HEK293 (cell line): ENCODE data around the gene EIF4G3.

Source experiments
- CTCF ChIA-PET: fragments of 350-600 bp; formaldehyde crosslinking; extraction: SDS; loops from one replicate; lab custom pipeline; 2021; ENCODE audit warnings: antibody characterized with exemption; lab: Yijun Ruan, JAX
- POLR2A ChIA-PET: fragments of 300-600 bp; formaldehyde crosslinking; extraction: SDS; loops from one replicate; lab custom pipeline; 2020; ENCODE audit warnings: antibody characterized with exemption, inconsistent platforms; lab: Yijun Ruan, JAX
- H3K27ac ChIP-seq: fragments of 200-500 bp; sonication (Bioruptor generic); 2 replicates; pipeline ENCODE4 v1.5.1; 2014; ENCODE audit warnings: low read depth, low read length, control low read depth, inconsistent platforms; ENCODE audit errors: extremely low read depth
- H3K36me3 ChIP-seq, 2 experiments: fragments of 200-500 bp in 1 of 2; sonication (Bioruptor generic) in 1 of 2; 1 replicate in 1 of 2; 2 replicates in 1 of 2; pipeline ENCODE4 v1.5.1; 2014 to 2017; ENCODE audit warnings: inconsistent platforms in 2 of 2, low read length in 2 of 2; ENCODE audit not compliant: control insufficient read depth in 2 of 2, insufficient read depth in 1 of 2
- H3K4me1 ChIP-seq: fragments of 200-500 bp; sonication (Bioruptor generic); 2 replicates; pipeline ENCODE4 v1.5.1; 2014; ENCODE audit warnings: mild to moderate bottlenecking, low read length, inconsistent platforms; ENCODE audit not compliant: control insufficient read depth, insufficient read depth
- H3K4me3 ChIP-seq: 2 replicates; pipeline ENCODE4 v1.5.1; 2011; ENCODE audit warnings: low read depth, mild to moderate bottlenecking, control low read depth, low read length, moderate library complexity
- H3K9me3 ChIP-seq: fragments of 200-500 bp; sonication (Bioruptor generic); 2 replicates; pipeline ENCODE4 v1.5.1; 2014; ENCODE audit warnings: low read depth, low read length, inconsistent platforms; ENCODE audit not compliant: control insufficient read depth, insufficient read depth
- HIC1 ChIP-seq: fragments of 450-650 bp; formaldehyde crosslinking; IDR thresholded peaks from 2 replicates; pipeline ENCODE4 v1.5.1; 2016; ENCODE audit warnings: missing biosample characterization, missing genetic modification characterization
- HOXA7 ChIP-seq: sonication (generic); formaldehyde crosslinking; IDR thresholded peaks from 2 replicates; pipeline ENCODE4 v1.8.1; 2022; ENCODE audit warnings: missing genetic modification reagents, borderline replicate concordance
- KLF10 ChIP-seq: fragments of 450-650 bp; IDR thresholded peaks from 2 replicates; pipeline ENCODE4 v1.5.1; 2018; ENCODE audit warnings: missing biosample characterization, mild to moderate bottlenecking, missing genetic modification characterization
- SALL2 ChIP-seq: fragments of 450-650 bp; formaldehyde crosslinking; IDR thresholded peaks from 2 replicates; pipeline ENCODE4 v1.5.0; 2017; ENCODE audit warnings: missing biosample characterization, mild to moderate bottlenecking, missing genetic modification characterization, borderline replicate concordance
- ZBTB17 ChIP-seq: fragments of 450-650 bp; formaldehyde crosslinking; IDR thresholded peaks from 2 replicates; pipeline ENCODE4 v1.5.1; 2016; ENCODE audit warnings: missing biosample characterization, missing genetic modification characterization
- ZBTB26 ChIP-seq: fragments of 450-650 bp; formaldehyde crosslinking; optimal IDR thresholded peaks from 2 replicates; pipeline ENCODE3; 2016; ENCODE audit warnings: missing biosample characterization, mild to moderate bottlenecking, missing genetic modification characterization
- ZNF114 ChIP-seq: fragments of 450-650 bp; formaldehyde crosslinking; IDR thresholded peaks from 2 replicates; pipeline ENCODE4 v1.5.0; 2017; ENCODE audit warnings: missing biosample characterization, missing genetic modification characterization
- ZNF211 ChIP-seq: fragments of 450-650 bp; formaldehyde crosslinking; IDR thresholded peaks from 2 replicates; pipeline ENCODE4 v1.5.1; 2016; ENCODE audit warnings: low read depth, missing biosample characterization, missing genetic modification characterization
- ZNF223 ChIP-seq: fragments of 450-650 bp; formaldehyde crosslinking; IDR thresholded peaks from 2 replicates; pipeline ENCODE4 v1.5.1; 2016; ENCODE audit warnings: missing biosample characterization, missing genetic modification characterization
- ZNF274 ChIP-seq, 2 experiments: fragments of 200-500 bp in 1 of 2; fragments of 450-650 bp in 1 of 2; sonication (Bioruptor generic) in 1 of 2; formaldehyde crosslinking in 1 of 2; IDR thresholded peaks; 2 replicates each; pipeline versions ENCODE4 v1.5.1 to v1.6.1; 2014 to 2016; ENCODE audit warnings: borderline replicate concordance in 1 of 2, inconsistent platforms in 1 of 2, low read length in 1 of 2, missing biosample characterization in 1 of 2, missing genetic modification characterization in 1 of 2
- ZNF302 ChIP-seq: fragments of 450-650 bp; formaldehyde crosslinking; IDR thresholded peaks from 2 replicates; pipeline ENCODE4 v1.5.1; 2016; ENCODE audit warnings: missing biosample characterization, missing genetic modification characterization, low read depth
- ZNF350 ChIP-seq: fragments of 450-650 bp; formaldehyde crosslinking; IDR thresholded peaks from 2 replicates; pipeline ENCODE4 v1.5.0; 2017; ENCODE audit warnings: missing biosample characterization, mild to moderate bottlenecking, missing genetic modification characterization
- ZNF423 ChIP-seq: fragments of 450-650 bp; formaldehyde crosslinking; IDR thresholded peaks from 2 replicates; pipeline ENCODE4 v1.5.1; 2016; ENCODE audit warnings: missing biosample characterization, missing genetic modification characterization
- ZNF600 ChIP-seq: fragments of 450-650 bp; formaldehyde crosslinking; IDR thresholded peaks from 2 replicates; pipeline ENCODE4 v1.5.1; 2016; ENCODE audit warnings: missing biosample characterization, missing genetic modification characterization
- ZNF624 ChIP-seq: fragments of 450-650 bp; formaldehyde crosslinking; IDR thresholded peaks from 2 replicates; pipeline ENCODE4 v1.5.1; 2017; ENCODE audit warnings: missing biosample characterization, missing genetic modification characterization
- ZNF664 ChIP-seq: fragments of 450-650 bp; formaldehyde crosslinking; IDR thresholded peaks from 2 replicates; pipeline ENCODE4 v1.5.1; 2016; ENCODE audit warnings: missing biosample characterization, missing genetic modification characterization
- ZNF843 ChIP-seq: fragments of 450-650 bp; formaldehyde crosslinking; IDR thresholded peaks from 2 replicates; pipeline ENCODE4 v1.5.1; 2016; ENCODE audit warnings: missing biosample characterization, missing genetic modification characterization

The EIF4G3 gene

GRCh38 chr1:21162740-21163464 lies 13.8 kb downstream of the EIF4G3 start:
- Histone ChIP-seq H3K4me1 (peaks cover 4% of the 10 kb centered on the region), H3K4me3 (no peak overlapping the region), H3K27ac (no peak overlapping the region), H3K36me3 (peaks cover 48 to 76% of the 10 kb centered on the region in 2 experiments), H3K9me3 (no peaks in the 10 kb centered on the region)
- ChIA-PET CTCF (interaction anchor here (0.6 kb wide), 1 partner anchor 93 kb away, joined by 9 read pairs; no protein-coding TSS in a partner anchor), POLR2A (interaction anchor here (0.6 to 1.5 kb wide), 3 partner anchors 8 to 14 kb away, joined by 3 to 5 read pairs (median 3); no protein-coding TSS in a partner anchor)
- TF ChIP-seq ZNF664 (tag by site-specific recombination) (peak; percentile 68), HOXA7 (CRISPR knock-in tag) (no peak)

DNA sequence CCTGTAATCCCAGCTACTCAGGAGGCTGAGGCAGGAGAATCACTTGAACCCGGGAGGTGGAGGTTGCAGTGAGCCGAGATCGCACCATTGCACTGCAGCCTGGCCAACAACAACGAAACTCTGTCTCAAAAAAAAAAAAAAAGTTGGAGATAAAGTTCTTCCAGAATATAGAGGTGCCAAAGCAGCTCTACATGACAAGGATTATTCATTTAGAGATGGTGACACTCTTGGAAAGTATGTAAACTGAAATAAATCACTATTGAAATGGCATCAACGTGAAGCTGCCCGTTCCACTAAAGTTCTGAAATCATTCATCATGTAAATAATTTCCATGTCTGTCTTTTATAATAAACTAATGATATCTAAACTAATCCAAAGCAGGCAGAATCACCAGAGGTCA lies 14.9 kb downstream of the EIF4G3 start:
- TF ChIP-seq ZNF350 (tag by site-specific recombination) (no peak), ZNF302 (tag by site-specific recombination) (no peak), ZBTB26 (no peak), HIC1 (tag by site-specific recombination) (no peak), ZNF223 (no peak), HOXA7 (CRISPR knock-in tag) (no peak), ZNF624 (no peak), KLF10 (tag by site-specific recombination) (no peak), ZNF274 (IDR thresholded peaks at IDR 0.05; ENCODE audit: low read length) (no peak), ZNF274 (tag by site-specific recombination; IDR thresholded peaks at IDR 0.05; ENCODE audit: borderline replicate concordance) (no peak), ZNF211 (tag by site-specific recombination) (no peak), ZNF114 (no peak), SALL2 (tag by site-specific recombination) (no peak), ZNF423 (tag by site-specific recombination) (no peak), ZNF843 (tag by site-specific recombination) (no peak)
- Histone ChIP-seq H3K27ac (no peak overlapping the region), H3K9me3 (no peaks in the 10 kb centered on the region), H3K4me1 (peaks cover 4% of the 10 kb centered on the region), H3K36me3 (peaks cover 38 to 65% of the 10 kb centered on the region in 2 experiments; a peak in 2 of 3 replicates), H3K4me3 (no peak overlapping the region)
- CTCF ChIA-PET = no interaction called here
- POLR2A ChIA-PET = interaction anchor here (0.7 kb wide), 1 partner anchor 9 kb away, joined by 3 read pairs; no protein-coding TSS in a partner anchor

DNA sequence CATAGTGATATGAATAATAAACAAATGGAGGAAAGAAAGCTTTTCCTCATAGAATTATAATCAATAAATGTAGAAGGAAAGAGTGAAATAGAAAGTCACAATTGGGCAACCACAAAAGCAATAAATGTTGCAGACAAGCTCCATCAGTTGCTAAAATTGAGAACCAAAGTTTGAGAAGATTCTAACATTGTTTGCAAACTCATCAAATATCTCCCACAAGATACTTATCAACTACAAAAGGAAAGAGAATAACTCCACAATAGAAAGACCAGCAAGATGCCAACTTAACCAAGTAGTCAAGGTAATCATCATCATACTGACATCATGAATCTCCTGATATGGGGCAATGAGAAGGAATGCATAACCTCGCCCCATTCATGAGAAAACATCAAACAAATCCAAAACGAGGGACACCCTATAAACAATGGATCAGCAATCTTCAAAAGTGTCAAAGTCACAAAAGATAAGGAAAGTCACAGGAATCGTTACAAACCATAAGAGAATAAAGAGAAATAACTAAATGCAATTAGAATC lies 16.4 kb downstream of the EIF4G3 start:
- no peak overlapping the region for H3K27ac ChIP-seq
- TF ChIP-seq ZBTB17 (tag by site-specific recombination) = no peak
- peak; percentile 29; the same call in 1 of the 2 replicates for TF ChIP-seq ZNF600 (tag by site-specific recombination)
- TF ChIP-seq, all 188 proteins: peak for 1
- H3K36me3 ChIP-seq = peaks cover 27 to 52% of the 10 kb centered on the region in 2 experiments; a peak in 2 of 3 replicates
- H3K4me1 ChIP-seq = peaks cover 12% of the 10 kb centered on the region
- ChIA-PET POLR2A (interaction anchor here (0.7 kb wide), 1 partner anchor 10 kb away, joined by 4 read pairs; no protein-coding TSS in a partner anchor), CTCF (interaction anchor here (0.6 kb wide), 1 partner anchor 58 kb away, joined by 4 read pairs; no protein-coding TSS in a partner anchor)
- no peaks in the 10 kb centered on the region for H3K9me3 ChIP-seq
- H3K4me3 ChIP-seq = no peak overlapping the region
